ENCODE measurements around the gene ZPBP2. TPM values are rescaled to one million over a fixed set of nuclear protein-coding genes. Genes with fewer than 3 reads are reported as not detected.

ZPBP2 gene
- total RNA-seq, 1 donor from 2014 or later, result not detected

DNA sequence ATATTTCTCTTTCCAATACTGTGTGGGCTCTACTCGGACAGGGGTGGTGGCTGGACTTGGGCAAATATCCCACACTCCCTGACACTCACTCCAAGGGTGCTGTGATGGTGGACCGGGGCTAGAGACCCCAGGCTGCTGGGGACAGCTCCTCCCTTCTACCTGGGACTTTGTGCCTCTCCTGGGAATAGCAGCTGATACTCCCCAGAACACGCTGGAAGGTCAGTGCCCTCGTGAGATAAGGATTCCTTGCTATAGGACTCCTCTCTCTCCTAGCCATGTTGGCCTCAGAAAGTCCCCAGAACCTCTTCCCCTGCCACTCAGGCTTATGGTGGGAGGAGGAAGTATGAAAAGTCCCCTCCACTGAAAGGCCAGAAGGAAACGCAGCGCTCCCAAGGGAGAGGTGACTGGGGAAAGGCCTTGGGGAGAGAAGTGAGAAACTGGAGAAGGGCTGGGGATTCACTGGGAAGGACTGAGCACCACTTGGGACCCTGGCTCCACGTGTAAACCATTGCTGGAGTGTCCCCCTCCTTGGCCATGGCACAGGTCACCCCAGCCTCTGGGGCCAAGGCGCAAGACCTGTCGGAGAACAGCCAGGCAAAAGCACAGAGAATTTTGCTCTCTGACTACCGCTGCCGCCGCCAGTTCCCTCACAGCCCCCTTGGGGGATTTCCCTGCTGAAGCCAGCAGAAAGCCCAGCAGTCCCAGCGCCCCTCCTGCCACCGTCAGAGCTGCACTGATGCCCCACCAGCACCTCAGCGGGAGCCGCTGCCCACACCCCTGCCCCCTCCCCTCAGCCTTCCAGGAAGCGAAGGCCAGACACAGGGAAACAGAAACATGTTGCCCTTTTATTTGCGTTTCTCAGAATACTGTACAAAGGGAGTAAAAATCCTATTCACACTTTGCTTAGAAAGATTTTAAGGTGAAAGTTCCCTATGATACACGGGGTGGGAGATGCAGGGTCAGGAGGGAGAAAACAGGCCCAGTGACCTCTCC is 52.5 kb downstream of the ZPBP2 start:
- TF ChIP-seq, protein P1, sequence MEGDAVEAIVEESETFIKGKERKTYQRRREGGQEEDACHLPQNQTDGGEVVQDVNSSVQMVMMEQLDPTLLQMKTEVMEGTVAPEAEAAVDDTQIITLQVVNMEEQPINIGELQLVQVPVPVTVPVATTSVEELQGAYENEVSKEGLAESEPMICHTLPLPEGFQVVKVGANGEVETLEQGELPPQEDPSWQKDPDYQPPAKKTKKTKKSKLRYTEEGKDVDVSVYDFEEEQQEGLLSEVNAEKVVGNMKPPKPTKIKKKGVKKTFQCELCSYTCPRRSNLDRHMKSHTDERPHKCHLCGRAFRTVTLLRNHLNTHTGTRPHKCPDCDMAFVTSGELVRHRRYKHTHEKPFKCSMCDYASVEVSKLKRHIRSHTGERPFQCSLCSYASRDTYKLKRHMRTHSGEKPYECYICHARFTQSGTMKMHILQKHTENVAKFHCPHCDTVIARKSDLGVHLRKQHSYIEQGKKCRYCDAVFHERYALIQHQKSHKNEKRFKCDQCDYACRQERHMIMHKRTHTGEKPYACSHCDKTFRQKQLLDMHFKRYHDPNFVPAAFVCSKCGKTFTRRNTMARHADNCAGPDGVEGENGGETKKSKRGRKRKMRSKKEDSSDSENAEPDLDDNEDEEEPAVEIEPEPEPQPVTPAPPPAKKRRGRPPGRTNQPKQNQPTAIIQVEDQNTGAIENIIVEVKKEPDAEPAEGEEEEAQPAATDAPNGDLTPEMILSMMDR (IDR thresholded peaks at IDR 0.05), result no peak
- H3K4me1 Mint-ChIP-seq (ENCODE audit: unreplicated experiment), result peaks cover 14% of the 10 kb centered on the region
- H3K36me3 Mint-ChIP-seq (ENCODE audit: unreplicated experiment), result peaks cover 25% of the 10 kb centered on the region
- no peaks in the 10 kb centered on the region for H3K27me3 Mint-ChIP-seq (ENCODE audit: unreplicated experiment)
- H3K9me3 Mint-ChIP-seq (ENCODE audit: unreplicated experiment), result no peaks in the 10 kb centered on the region
- DNase-seq (ENCODE audit: extremely low spot score, unreplicated experiment), result no peak
- H3K4me3 Mint-ChIP-seq (ENCODE audit: unreplicated experiment), result no peak overlapping the region
- H3K27ac Mint-ChIP-seq (ENCODE audit: unreplicated experiment), result no peak overlapping the region

DNA sequence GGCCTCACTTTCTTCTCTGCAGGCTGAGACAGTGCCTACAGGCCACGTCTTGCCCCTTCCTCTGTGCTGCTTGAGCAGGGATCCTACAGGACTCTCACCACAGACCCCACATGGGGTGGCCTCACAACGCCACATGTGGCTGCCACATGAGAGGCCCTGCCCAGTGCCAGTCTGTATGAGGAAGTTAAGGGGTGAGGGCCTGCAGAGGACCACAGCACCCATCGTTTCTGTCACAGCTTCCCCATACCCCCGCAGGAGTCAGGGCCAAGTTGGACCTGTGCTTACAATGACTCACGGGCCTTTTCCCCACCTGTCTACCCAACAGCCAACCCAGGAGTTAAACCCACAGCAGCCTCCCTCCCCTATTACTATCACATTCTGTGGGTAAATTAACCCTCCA is 53.3 kb downstream of the ZPBP2 start:
- no peak overlapping the region for H3K27ac Mint-ChIP-seq (ENCODE audit: unreplicated experiment)

GRCh38 chr17:39922006-39922405 is 54.0 kb downstream of the ZPBP2 start:
- Mint-ChIP-seq H3K27me3 (ENCODE audit: unreplicated experiment) (no peaks in the 10 kb centered on the region), H3K9me3 (ENCODE audit: unreplicated experiment) (no peaks in the 10 kb centered on the region), H3K27ac (ENCODE audit: unreplicated experiment) (no peak overlapping the region), H3K4me1 (ENCODE audit: unreplicated experiment) (peaks cover 26% of the 10 kb centered on the region), H3K36me3 (ENCODE audit: unreplicated experiment) (peaks cover 23% of the 10 kb centered on the region), H3K4me3 (ENCODE audit: unreplicated experiment) (no peak overlapping the region)
- DNase-seq (ENCODE audit: extremely low spot score, unreplicated experiment), result no peak
- TF ChIP-seq, protein P1 (IDR thresholded peaks at IDR 0.05), result no peak

More for the DNA sequence above, 53.3 kb downstream of the ZPBP2 start:
- Mint-ChIP-seq H3K36me3 (ENCODE audit: unreplicated experiment) (peaks cover 25% of the 10 kb centered on the region), H3K27me3 (ENCODE audit: unreplicated experiment) (no peaks in the 10 kb centered on the region), H3K4me1 (ENCODE audit: unreplicated experiment) (peaks cover 21% of the 10 kb centered on the region), H3K9me3 (ENCODE audit: unreplicated experiment) (no peaks in the 10 kb centered on the region), H3K4me3 (ENCODE audit: unreplicated experiment) (no peak overlapping the region)
- no peak for DNase-seq (ENCODE audit: extremely low spot score, unreplicated experiment)
- TF ChIP-seq, protein P1 (IDR thresholded peaks at IDR 0.05), result no peak

DNA sequence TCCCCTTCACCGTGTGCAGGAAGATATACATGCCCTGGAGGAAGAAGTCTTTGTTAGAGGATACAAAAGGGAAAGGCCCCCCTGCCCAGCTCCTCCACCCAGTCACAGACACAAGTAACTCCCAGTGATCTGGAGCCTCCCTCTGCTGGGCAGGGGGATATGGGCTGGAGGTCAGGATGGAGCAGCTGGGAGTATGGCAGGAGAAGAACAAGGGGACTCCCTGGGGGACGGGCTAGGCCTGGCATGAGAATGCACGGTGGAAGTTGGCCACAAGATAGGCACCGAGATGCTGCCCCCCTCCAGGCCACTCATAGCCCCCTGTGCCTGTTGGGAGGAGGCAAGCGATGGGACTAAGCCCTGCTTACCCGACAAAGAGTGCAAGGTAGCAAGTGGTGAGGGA is 55.2 kb downstream of the ZPBP2 start:
- H3K27me3 Mint-ChIP-seq (ENCODE audit: unreplicated experiment), result no peaks in the 10 kb centered on the region
- H3K9me3 Mint-ChIP-seq (ENCODE audit: unreplicated experiment), result no peaks in the 10 kb centered on the region
- no peak overlapping the region for H3K4me3 Mint-ChIP-seq (ENCODE audit: unreplicated experiment)
- H3K4me1 Mint-ChIP-seq (ENCODE audit: unreplicated experiment), result peaks cover 33% of the 10 kb centered on the region
- no peak for DNase-seq (ENCODE audit: extremely low spot score, unreplicated experiment)
- H3K36me3 Mint-ChIP-seq (ENCODE audit: unreplicated experiment), result peaks cover 16% of the 10 kb centered on the region
- TF ChIP-seq, protein P1 (IDR thresholded peaks at IDR 0.05), result no peak
- H3K27ac Mint-ChIP-seq (ENCODE audit: unreplicated experiment), result no peak overlapping the region

Data from osteocyte (in vitro differentiated cells).